Measurements from ENCODE around the gene ARHGEF9.

DNA sequence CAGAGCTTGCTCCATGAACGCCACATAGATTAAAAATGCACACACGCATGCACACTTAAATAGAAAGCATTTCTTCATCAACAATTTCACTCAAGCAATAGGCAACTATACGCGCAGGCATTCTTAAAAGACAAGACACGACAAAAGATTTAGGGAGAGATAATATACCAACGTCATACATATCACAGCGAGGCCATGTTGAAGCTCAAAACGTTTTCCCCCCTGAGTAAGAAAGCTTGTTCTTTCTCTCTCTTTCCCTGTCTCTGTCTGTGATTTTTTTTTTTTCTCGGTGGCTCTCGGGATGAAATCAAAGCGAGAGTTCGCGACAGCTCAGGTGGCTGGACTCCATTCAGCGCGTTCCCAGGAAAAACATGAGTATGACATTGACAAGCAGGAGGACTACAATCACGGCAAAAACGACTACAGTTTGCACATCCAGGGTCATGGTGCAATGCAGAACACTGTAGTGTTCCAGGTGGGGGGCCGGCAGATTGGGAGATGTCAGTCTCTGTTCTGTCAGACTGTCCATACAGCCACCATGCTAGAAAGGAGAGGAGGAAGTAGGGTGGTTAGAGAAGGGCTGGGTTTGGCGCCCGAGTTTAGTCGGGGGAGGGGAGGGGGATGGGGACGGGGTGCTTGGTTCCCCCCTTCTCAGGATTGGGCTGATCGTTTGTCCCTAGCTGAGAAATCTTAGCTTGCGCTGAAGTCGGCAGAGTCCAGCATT, 30.7 kb downstream of the ARHGEF9 start:
- TF ChIP-seq POLR2A (IDR thresholded peaks at IDR 0.05), result no peak
- TF ChIP-seq, protein P1, sequence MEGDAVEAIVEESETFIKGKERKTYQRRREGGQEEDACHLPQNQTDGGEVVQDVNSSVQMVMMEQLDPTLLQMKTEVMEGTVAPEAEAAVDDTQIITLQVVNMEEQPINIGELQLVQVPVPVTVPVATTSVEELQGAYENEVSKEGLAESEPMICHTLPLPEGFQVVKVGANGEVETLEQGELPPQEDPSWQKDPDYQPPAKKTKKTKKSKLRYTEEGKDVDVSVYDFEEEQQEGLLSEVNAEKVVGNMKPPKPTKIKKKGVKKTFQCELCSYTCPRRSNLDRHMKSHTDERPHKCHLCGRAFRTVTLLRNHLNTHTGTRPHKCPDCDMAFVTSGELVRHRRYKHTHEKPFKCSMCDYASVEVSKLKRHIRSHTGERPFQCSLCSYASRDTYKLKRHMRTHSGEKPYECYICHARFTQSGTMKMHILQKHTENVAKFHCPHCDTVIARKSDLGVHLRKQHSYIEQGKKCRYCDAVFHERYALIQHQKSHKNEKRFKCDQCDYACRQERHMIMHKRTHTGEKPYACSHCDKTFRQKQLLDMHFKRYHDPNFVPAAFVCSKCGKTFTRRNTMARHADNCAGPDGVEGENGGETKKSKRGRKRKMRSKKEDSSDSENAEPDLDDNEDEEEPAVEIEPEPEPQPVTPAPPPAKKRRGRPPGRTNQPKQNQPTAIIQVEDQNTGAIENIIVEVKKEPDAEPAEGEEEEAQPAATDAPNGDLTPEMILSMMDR (IDR thresholded peaks at IDR 0.05), result no peak
